ENCODE data around the gene PKD2L1.
A peak's percentile ranks its signal among the peaks of the same experiment; 100 is the strongest.
"Not testable (repeated sequence)": the region's sequence is repeated elsewhere in the genome, so short reads cannot be mapped to it uniquely, and the experiment has no call there.

The PKD2L1 gene

GRCh38 chr10:100285326-100285725, 44.7 kb downstream of the PKD2L1 start:
- not testable (repeated sequence) for DNase-seq

DNA sequence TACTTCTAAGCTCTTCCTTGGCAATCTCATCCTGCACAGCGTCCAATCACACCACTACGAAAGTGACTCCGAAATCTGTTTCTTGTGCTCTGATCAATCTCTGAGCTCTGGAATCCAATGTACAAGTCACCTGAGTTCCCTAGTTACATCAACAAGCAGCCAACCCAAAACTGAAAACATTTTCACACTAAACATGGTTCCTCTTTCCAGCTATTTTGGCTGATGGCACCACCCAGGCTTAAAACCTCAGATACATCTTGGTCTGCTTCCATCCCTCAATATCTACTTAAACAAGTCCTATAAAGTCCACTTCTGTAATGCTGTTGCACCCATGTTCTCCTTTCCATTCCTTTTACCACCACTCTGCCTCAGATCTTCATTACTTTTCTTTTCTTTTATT, 47.1 kb downstream of the PKD2L1 start:
- no peak for DNase-seq

- DNase-seq = not testable (repeated sequence)
Measured at GRCh38 chr10:100276971-100277370, 53.1 kb downstream of the PKD2L1 start.

- DNase-seq = peak; percentile 51 to 66
Measured at GRCh38 chr10:100267239-100268104, 62.6 kb downstream of the PKD2L1 start, which contains the start of gene CWF19L1. Gene CWF19L1 (minus strand): TSS chr10:100267638. CDS start chr10:100267593, 45 bp downstream.

DNA sequence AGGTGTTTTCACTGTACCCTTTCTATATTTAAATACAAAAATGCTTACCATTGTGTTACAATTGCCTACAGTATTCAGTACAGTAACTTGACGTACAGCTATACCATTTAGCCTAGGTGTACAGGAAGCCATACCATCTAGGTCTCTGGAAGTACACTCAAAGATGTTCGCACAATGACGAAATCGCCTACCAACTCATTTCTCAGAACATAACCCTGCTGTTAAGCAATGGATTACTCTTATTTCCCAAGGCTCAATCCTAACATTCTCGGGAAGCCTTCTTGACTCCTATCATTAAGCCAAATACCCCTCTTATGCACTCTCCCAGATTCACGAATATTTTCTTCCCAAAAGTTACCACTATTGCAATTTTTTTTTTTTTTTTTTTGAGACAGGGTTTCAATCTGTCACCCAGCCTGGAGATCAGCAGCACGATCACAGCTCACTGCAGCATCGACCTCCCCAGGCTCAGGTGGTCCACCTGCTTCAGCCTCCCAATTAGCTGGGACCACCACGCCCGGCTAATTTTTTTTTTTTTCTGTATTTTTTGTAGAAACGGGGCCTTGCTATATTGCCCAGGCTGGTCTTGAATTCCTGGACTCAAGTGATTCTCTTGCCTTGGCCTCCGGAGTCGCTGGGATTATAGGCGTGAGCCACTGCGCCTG, 64.1 kb downstream of the PKD2L1 start:
- no peak for DNase-seq

DNA sequence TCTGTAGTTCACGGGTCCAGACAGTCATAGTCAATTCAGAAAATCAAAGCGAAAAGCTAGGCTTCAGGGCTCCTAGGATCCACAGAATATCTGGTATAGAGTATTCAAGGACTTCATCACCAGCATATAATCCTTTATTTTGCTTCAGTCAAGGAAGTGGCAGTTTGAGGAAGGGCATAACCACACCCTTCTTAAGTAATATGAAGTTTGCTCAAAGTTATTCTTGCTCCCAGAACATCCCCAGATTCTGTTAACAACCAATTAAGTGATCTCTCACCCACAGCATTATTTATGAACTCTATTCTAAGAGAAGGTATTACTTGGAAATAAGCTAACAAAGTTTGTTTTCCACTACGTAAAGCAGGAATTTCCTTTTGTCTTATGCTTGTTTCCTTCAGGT, 75.8 kb downstream of the PKD2L1 start:
- DNase-seq = no peak

- DNase-seq = no peak
Measured at GRCh38 chr10:100253041-100253440, 77.0 kb downstream of the PKD2L1 start.

DNA sequence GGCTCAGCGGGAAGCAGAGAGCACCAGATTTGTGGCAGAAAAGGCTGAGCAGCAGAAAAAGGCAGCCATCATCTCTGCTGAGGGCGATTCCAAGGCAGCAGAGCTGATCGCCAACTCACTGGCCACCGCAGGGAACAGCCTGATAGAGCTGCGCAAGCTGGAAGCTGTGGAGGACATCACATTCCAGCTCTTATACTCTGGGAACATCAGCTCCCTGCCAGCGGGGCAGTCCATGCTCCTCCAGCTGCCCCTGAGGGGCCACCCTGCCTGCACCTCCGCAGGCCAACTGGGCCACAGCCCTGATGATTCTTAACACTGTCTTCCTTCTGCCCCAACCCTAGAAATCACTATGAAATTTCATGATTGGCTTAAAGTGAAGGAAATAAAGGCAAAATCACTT, 81.2 kb downstream of the PKD2L1 start:
- no peak for DNase-seq

DNA sequence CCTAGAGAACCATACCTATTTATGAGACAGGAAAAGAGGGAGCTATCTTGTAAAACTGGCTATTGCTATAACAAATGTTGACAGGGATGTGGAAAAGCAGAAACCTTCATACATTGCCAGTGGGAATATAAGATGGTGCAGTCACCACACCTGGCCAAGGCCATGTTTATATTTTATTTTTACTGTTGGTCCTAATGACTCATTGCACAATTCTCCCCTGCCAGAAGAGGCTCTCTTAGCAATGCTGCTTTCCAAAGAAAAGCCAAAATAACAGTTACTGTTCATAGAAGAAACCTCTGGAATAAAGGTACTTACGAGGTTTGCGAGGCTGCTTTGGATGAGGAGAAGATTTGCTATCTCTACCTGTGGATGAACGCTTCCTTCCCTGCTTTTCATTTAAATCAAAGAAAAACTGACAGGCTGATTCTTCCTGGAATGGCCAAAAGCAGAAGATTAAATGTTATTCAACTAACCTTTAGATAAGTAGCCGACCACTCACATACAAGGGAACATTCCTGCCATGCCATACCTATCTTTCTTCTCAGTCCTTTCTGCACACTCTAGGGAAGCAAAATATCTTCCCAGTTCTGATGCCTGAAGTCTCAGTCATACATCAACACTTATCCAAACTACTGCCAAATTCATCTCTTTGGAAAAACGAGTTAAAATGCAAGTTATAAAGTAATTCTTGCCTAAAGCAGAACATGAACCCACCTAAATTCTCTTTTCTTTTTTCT, 84.4 kb downstream of the PKD2L1 start:
- DNase-seq = no peak

GRCh38 chr10:100239851-100240250, 90.2 kb downstream of the PKD2L1 start:
- DNase-seq = no peak

DNA sequence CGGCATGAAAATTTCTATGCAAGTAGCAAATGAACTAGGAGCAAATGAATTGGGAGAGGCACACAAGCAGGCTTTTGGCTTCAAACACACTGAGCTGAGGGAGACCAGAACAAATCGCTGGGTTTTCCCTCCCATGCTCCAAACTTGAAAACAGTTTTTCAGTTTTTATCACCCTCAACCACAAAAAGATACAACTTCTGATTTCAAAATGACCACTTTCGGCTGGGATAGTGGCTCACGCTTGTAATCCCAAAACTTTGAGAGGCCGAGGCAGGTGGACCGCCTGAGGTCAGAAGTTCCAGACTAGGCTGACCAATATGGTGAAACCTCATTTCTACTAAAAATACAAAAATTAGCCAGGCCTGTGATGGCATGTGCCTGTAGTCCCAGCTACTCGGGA, 91.6 kb downstream of the PKD2L1 start:
- no peak for DNase-seq

Measured in AML-193 (cell line).